NB4 (cell line): Measurements from ENCODE around the gene METTL24.

ENCODE experiments used
- DNase-seq: peaks from one replicate; pipeline ENCODE4 v3.0.0; 2010; ENCODE audit warnings: low read depth
- H3K4me3 ChIP-seq: one replicate; pipeline ENCODE4 v1.5.1; 2011; ENCODE audit warnings: mild to moderate bottlenecking, low read depth, low read length, moderate library complexity
- CTCF ChIP-seq: IDR thresholded peaks from one replicate; pipeline ENCODE4 v1.5.1; 2012; ENCODE audit warnings: low read depth, low read length
- MAX ChIP-seq: IDR thresholded peaks from 2 replicates; pipeline ENCODE4 v1.6.1; 2011; ENCODE audit warnings: low read depth, low read length
- MYC ChIP-seq: IDR thresholded peaks from 2 replicates; pipeline ENCODE4 v1.6.1; 2011; ENCODE audit warnings: low read depth, low read length
- POLR2A ChIP-seq: IDR thresholded peaks from 2 replicates; pipeline ENCODE4 v1.6.1; 2011; ENCODE audit warnings: mild to moderate bottlenecking; ENCODE audit not compliant: insufficient read length; ENCODE audit errors: extremely low read depth

The METTL24 gene

GRCh38 chr6:110322151-110322873 is 35.8 kb downstream of the METTL24 start:
- no peak overlapping the region for H3K4me3 ChIP-seq
- DNase-seq: peak; percentile 43
- no peak for TF ChIP-seq CTCF
- TF ChIP-seq MAX: 0 out of 2 replicates have a peak, but pooled peaks have one; percentile 6

GRCh38 chr6:110320307-110320706 is 37.8 kb downstream of the METTL24 start:
- TF ChIP-seq POLR2A (no peak), MYC (no peak), MAX (no peak), CTCF (no peak)
- no peak for DNase-seq
- H3K4me3 ChIP-seq: no peak overlapping the region

GRCh38 chr6:110319843-110320242 is 38.3 kb downstream of the METTL24 start:
- DNase-seq: no peak
- H3K4me3 ChIP-seq: no peak overlapping the region
- no peak for TF ChIP-seq MYC
- TF ChIP-seq CTCF: no peak
- TF ChIP-seq MAX: no peak
- TF ChIP-seq POLR2A: no peak

- TF ChIP-seq MAX (no peak), CTCF (no peak), MYC (no peak), POLR2A (no peak)
- H3K4me3 ChIP-seq: no peak overlapping the region
- DNase-seq: no peak
Observed at GRCh38 chr6:110319381-110319780, 38.8 kb downstream of the METTL24 start.

- no peak for DNase-seq
- TF ChIP-seq MAX (no peak), MYC (no peak), POLR2A (no peak), CTCF (no peak)
- no peak overlapping the region for H3K4me3 ChIP-seq
Observed at GRCh38 chr6:110318971-110319370, 39.2 kb downstream of the METTL24 start.

- TF ChIP-seq POLR2A (no peak), MYC (no peak), CTCF (no peak), MAX (no peak)
- no peak for DNase-seq
- H3K4me3 ChIP-seq: no peak overlapping the region
Observed at GRCh38 chr6:110317646-110318045, 40.5 kb downstream of the METTL24 start.
